Astrocyte (in vitro differentiated cells and primary cell): Measurements from ENCODE around the gene SDSL. TPM values are rescaled to one million over a fixed set of nuclear protein-coding genes. Genes with fewer than 3 reads are reported as not detected.

Experiments used
- DNase-seq: peaks from one replicate; pipeline ENCODE4 v3.0.0-alpha.2; 2010; ENCODE audit warnings: low read depth
- FAIRE-seq: peaks from 2 replicates; lab custom pipeline; 2011; peaks lifted over from hg19 to GRCh38; lab: Jason Lieb, UNC
- H2AFZ ChIP-seq: 2 replicates; pipeline ENCODE4 v1.6.0; 2012; ENCODE audit warnings: low read depth, low read length, inconsistent platforms
- H3K27ac ChIP-seq: 2 replicates; pipeline ENCODE4 v1.5.1; 2011; ENCODE audit warnings: low read depth, low read length, inconsistent platforms
- H3K27me3 ChIP-seq: 2 replicates; pipeline ENCODE4 v1.6.0; 2011; ENCODE audit warnings: low read length, inconsistent platforms; ENCODE audit not compliant: insufficient read depth
- H3K36me3 ChIP-seq: 2 replicates; pipeline ENCODE4 v1.5.1; 2011; ENCODE audit warnings: low read length, inconsistent platforms; ENCODE audit not compliant: insufficient read depth
- H3K4me1 ChIP-seq: 2 replicates; pipeline ENCODE4 v1.5.1; 2011; ENCODE audit warnings: low read length, inconsistent platforms; ENCODE audit not compliant: insufficient read depth
- H3K4me2 ChIP-seq: 2 replicates; pipeline ENCODE4 v1.6.0; 2012; ENCODE audit warnings: low read length, inconsistent platforms
- H3K4me3 ChIP-seq: 2 replicates; pipeline ENCODE4 v1.5.1; 2011; ENCODE audit warnings: low read depth, mild to moderate bottlenecking, low read length, inconsistent platforms; ENCODE audit not compliant: insufficient read depth
- H3K79me2 ChIP-seq: 2 replicates; pipeline ENCODE4 v1.6.0; 2012; ENCODE audit warnings: mild to moderate bottlenecking, low read length, inconsistent platforms; ENCODE audit not compliant: insufficient read depth
- H3K9ac ChIP-seq: 2 replicates; pipeline ENCODE4 v1.6.0; 2012; ENCODE audit warnings: mild to moderate bottlenecking, low read length, inconsistent platforms
- H3K9me3 ChIP-seq: 2 replicates; pipeline ENCODE4 v1.5.1; 2012; ENCODE audit warnings: low read depth, mild to moderate bottlenecking, low read length, inconsistent platforms; ENCODE audit not compliant: insufficient read depth
- H4K20me1 ChIP-seq: 2 replicates; pipeline ENCODE4 v1.6.0; 2012; ENCODE audit warnings: low read length, inconsistent platforms; ENCODE audit not compliant: insufficient read depth
- H3K27ac Mint-ChIP-seq: one replicate; pipeline ENCODE4 v1.8.0; 2021; ENCODE audit warnings: mild to moderate bottlenecking, mixed read lengths; ENCODE audit not compliant: unreplicated experiment
- H3K27me3 Mint-ChIP-seq: one replicate; pipeline ENCODE4 v1.8.0; 2021; ENCODE audit warnings: low read depth, mixed read lengths; ENCODE audit not compliant: unreplicated experiment
- H3K36me3 Mint-ChIP-seq: one replicate; pipeline ENCODE4 v1.8.0; 2021; ENCODE audit warnings: low read depth, mixed read lengths; ENCODE audit not compliant: unreplicated experiment
- H3K4me1 Mint-ChIP-seq: one replicate; pipeline ENCODE4 v1.8.0; 2021; ENCODE audit warnings: low read depth, mixed read lengths; ENCODE audit not compliant: unreplicated experiment
- H3K4me3 Mint-ChIP-seq: one replicate; pipeline ENCODE4 v1.8.0; 2021; ENCODE audit warnings: mild to moderate bottlenecking, moderate library complexity, mixed read lengths; ENCODE audit not compliant: unreplicated experiment
- H3K9me3 Mint-ChIP-seq: one replicate; pipeline ENCODE4 v1.8.0; 2021; ENCODE audit warnings: mild to moderate bottlenecking, mixed read lengths; ENCODE audit not compliant: unreplicated experiment
- CTCF ChIP-seq: IDR thresholded peaks from 2 replicates; pipeline ENCODE4 v1.5.1; 2011; ENCODE audit warnings: low read depth, mild to moderate bottlenecking, inconsistent platforms, low read length, moderate library complexity; ENCODE audit not compliant: insufficient read depth
- EZH2 ChIP-seq: IDR thresholded peaks from 2 replicates; pipeline ENCODE4 v1.6.1; 2012; ENCODE audit warnings: mild to moderate bottlenecking, low read length, inconsistent platforms; ENCODE audit not compliant: insufficient read depth
- total RNA-seq: library from RNA; stranded (reverse); gene quantifications from 2 replicates; pipeline ENCODE4 v1.2.1, GENCODE V29; 2021

SDSL gene
- total RNA-seq, 1 donor from 2014 or later = 9.5 TPM

DNA sequence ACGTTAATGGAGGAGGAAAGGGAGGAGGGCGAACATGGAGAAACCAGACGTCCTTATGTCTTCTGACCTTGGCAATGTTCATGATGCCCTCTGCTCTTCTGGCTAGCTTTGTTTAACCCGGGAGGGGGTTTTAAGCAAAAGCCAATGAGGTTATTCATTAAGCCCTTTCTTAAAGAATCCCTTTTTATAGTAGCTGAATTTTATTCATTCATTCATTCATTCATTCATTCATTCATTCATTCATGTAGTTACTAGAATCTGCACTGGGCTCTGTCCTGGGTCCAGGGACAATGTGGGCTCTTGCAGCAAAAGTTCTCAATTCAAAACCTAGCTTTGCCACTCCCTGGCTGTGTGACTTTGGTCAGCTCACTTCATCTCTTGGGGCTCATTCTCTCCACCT lies 35.5 kb downstream of the SDSL start:
- TF ChIP-seq CTCF = no peak
- no peak for TF ChIP-seq EZH2
- Histone ChIP-seq H3K79me2 (no peaks in the 10 kb centered on the region), H3K27me3 (peaks cover 34% of the 10 kb centered on the region), H3K27ac (no peak overlapping the region), H3K9me3 (no peaks in the 10 kb centered on the region), H3K4me3 (no peak overlapping the region), H4K20me1 (no peaks in the 10 kb centered on the region), H3K4me2 (no peak overlapping the region), H3K36me3 (no peaks in the 10 kb centered on the region), H3K9ac (no peak overlapping the region), H2AFZ (no peak overlapping the region), H3K4me1 (no peaks in the 10 kb centered on the region)
- no peak for DNase-seq
- Mint-ChIP-seq H3K27me3 (peaks cover 57% of the 10 kb centered on the region), H3K4me3 (no peak overlapping the region), H3K27ac (no peak overlapping the region), H3K36me3 (no peaks in the 10 kb centered on the region), H3K4me1 (peaks cover 2% of the 10 kb centered on the region), H3K9me3 (no peaks in the 10 kb centered on the region)
- FAIRE-seq = no peak

GRCh38 chr12:113459981-113460380 lies 37.8 kb downstream of the SDSL start:
- Histone ChIP-seq H3K4me3 (no peak overlapping the region), H3K4me1 (no peaks in the 10 kb centered on the region), H3K9me3 (no peaks in the 10 kb centered on the region), H3K36me3 (no peaks in the 10 kb centered on the region), H4K20me1 (no peaks in the 10 kb centered on the region), H3K27ac (no peak overlapping the region), H2AFZ (no peak overlapping the region), H3K27me3 (peaks cover 55% of the 10 kb centered on the region), H3K9ac (no peak overlapping the region), H3K4me2 (no peak overlapping the region), H3K79me2 (no peaks in the 10 kb centered on the region)
- Mint-ChIP-seq H3K9me3 (peaks cover 6% of the 10 kb centered on the region), H3K27ac (no peak overlapping the region), H3K27me3 (peaks cover 68% of the 10 kb centered on the region), H3K4me1 (peaks cover 2% of the 10 kb centered on the region), H3K4me3 (no peak overlapping the region), H3K36me3 (peaks cover 1% of the 10 kb centered on the region)
- TF ChIP-seq EZH2 = no peak
- no peak for TF ChIP-seq CTCF
- FAIRE-seq (no peak), DNase-seq (no peak)

DNA sequence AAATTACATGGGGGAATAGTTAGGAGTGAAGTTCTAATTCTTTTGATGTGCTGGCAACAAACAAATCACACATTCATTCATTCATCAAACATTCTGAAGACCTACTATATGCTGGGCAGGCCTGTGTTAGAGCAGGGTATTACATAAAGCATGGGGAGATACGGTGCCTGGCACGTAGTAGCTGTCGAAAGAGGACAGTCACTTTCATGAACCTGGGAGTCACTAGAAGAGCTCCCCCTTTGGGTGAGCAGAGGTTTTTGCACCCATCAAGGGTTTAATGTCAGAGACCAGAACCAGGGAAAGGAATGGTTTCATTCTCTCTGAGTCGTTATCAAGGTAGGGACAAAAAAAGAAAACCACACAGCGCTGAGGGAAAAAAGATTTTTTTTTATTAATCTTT lies 39.5 kb downstream of the SDSL start:
- H3K27me3 Mint-ChIP-seq = peaks cover 77% of the 10 kb centered on the region

More for the DNA sequence above, 39.5 kb downstream of the SDSL start:
- H3K27ac Mint-ChIP-seq = no peak overlapping the region
- no peak overlapping the region for H2AFZ ChIP-seq
- H3K79me2 ChIP-seq = no peaks in the 10 kb centered on the region
- H3K9ac ChIP-seq = no peak overlapping the region
- peaks cover 71% of the 10 kb centered on the region for H3K27me3 ChIP-seq
- FAIRE-seq (no peak), DNase-seq (no peak)
- no peak overlapping the region for H3K4me3 ChIP-seq
- H3K4me1 ChIP-seq = no peaks in the 10 kb centered on the region
- no peaks in the 10 kb centered on the region for H3K36me3 ChIP-seq
- peaks cover 1% of the 10 kb centered on the region for H3K9me3 ChIP-seq
- no peak overlapping the region for H3K27ac ChIP-seq
- H3K4me2 ChIP-seq = no peak overlapping the region
- H3K4me3 Mint-ChIP-seq = no peak overlapping the region
- H3K4me1 Mint-ChIP-seq = peaks cover 2% of the 10 kb centered on the region
- peaks cover 2% of the 10 kb centered on the region for H3K36me3 Mint-ChIP-seq
- H4K20me1 ChIP-seq = peaks cover 1% of the 10 kb centered on the region
- TF ChIP-seq CTCF (peak; percentile 53), EZH2 (no peak)
- H3K9me3 Mint-ChIP-seq = peaks cover 6% of the 10 kb centered on the region
